Non-pigmented ciliary epithelial cell (primary cell): ENCODE data around the gene SELENOT.
"Not testable (repeated sequence)": the region's sequence is repeated elsewhere in the genome, so short reads cannot be mapped to it uniquely, and the experiment has no call there.

Experiments used
- DNase-seq: peaks from one replicate; pipeline ENCODE4 v3.0.0-alpha.2; 2010; ENCODE audit warnings: low read depth

Gene SELENOT

GRCh38 chr3:150607267-150608065 is 4.3 kb downstream of the SELENOT start:
- DNase-seq, result no peak

GRCh38 chr3:150609988-150610387 is 6.9 kb downstream of the SELENOT start:
- DNase-seq, result no peak

GRCh38 chr3:150610785-150611184 is 7.7 kb downstream of the SELENOT start:
- DNase-seq, result no peak

- DNase-seq, result no peak
These were observed 8.5 kb downstream of the SELENOT start for GRCh38 chr3:150611666-150612065.

- no peak for DNase-seq
These were observed 9.4 kb downstream of the SELENOT start for GRCh38 chr3:150612494-150612893.

- no peak for DNase-seq
These were observed 9.9 kb downstream of the SELENOT start for GRCh38 chr3:150613034-150613433.

GRCh38 chr3:150613709-150614480 is 10.8 kb downstream of the SELENOT start:
- DNase-seq, result no peak

- DNase-seq, result no peak
These were observed 17.0 kb downstream of the SELENOT start for GRCh38 chr3:150620002-150620689.

GRCh38 chr3:150622955-150623354 is 19.8 kb downstream of the SELENOT start:
- not testable (repeated sequence) for DNase-seq

GRCh38 chr3:150623945-150624344 is 20.8 kb downstream of the SELENOT start:
- DNase-seq, result no peak

- no peak for DNase-seq
These were observed 23.2 kb downstream of the SELENOT start for GRCh38 chr3:150626148-150626930.

GRCh38 chr3:150627557-150627956 is 24.4 kb downstream of the SELENOT start:
- DNase-seq, result no peak

GRCh38 chr3:150631515-150632221 is 28.5 kb downstream of the SELENOT start:
- DNase-seq, result no peak

- DNase-seq, result no peak
These were observed 32.0 kb downstream of the SELENOT start for GRCh38 chr3:150635076-150635475.

- no peak for DNase-seq
These were observed 32.4 kb downstream of the SELENOT start for GRCh38 chr3:150635526-150635925.

- DNase-seq, result no peak
These were observed 33.1 kb downstream of the SELENOT start for GRCh38 chr3:150636258-150636657.

GRCh38 chr3:150639262-150639661 is 36.1 kb downstream of the SELENOT start:
- no peak for DNase-seq

GRCh38 chr3:150640256-150640655 is 37.1 kb downstream of the SELENOT start:
- DNase-seq, result no peak

GRCh38 chr3:150653110-150653561 is 50.0 kb downstream of the SELENOT start:
- DNase-seq, result no peak

- DNase-seq, result no peak
These were observed 53.2 kb downstream of the SELENOT start for GRCh38 chr3:150656316-150656715.
